Measurements from ENCODE around the gene MEOX2.

Gene MEOX2

DNA sequence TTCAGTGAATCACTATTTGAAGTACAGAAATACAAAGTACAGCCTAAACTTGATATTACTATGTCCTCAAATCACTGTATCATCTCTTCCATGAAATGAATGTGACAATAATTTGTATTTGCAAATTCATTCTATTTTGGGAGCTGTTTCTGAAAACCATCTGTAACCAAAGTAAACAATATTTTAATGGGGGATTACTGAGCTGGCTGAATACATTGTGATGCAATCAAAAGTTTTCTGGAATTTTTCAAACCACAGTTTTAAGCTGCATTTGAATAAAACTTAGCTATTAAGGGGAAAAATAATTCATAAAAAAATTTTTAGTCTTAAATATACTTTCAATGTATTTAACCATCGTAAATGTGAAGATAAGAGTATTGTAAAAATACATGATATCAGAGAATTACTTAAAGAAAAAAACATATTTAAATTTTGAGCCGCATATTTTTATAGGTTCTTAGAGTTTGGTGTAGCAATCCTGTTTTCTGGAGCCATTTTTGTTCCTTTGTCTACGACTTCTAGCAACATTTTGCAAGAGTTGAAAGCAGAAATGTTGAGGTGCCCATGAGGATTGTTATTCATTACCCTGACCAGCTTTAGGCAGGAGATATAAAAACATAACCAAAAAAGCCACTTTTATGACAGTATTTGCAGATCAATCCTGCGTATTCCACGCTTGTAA is 78.8 kb downstream of the MEOX2 start:
- no peak for DNase-seq

GRCh38 chr7:15606561-15606960 is 79.9 kb downstream of the MEOX2 start:
- DNase-seq: no peak

DNA sequence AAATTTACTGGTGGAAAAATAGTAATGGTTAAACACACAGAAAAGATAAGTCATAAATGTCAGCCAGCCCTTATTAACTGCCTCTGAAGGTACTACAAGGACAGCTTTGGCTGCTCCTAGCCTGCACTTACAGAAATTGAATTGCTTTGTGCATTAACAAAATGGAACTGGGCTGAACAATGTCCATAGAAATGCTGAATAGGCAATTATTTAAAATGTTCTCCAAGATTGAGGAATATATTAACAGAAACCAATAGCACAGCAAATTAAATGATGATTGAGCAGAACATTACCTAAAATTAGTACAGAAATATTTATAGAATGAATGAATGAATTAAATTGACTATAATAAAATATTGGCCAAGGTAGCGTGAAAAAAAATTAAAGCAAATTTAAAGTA is 82.3 kb downstream of the MEOX2 start:
- no peak for DNase-seq

DNA sequence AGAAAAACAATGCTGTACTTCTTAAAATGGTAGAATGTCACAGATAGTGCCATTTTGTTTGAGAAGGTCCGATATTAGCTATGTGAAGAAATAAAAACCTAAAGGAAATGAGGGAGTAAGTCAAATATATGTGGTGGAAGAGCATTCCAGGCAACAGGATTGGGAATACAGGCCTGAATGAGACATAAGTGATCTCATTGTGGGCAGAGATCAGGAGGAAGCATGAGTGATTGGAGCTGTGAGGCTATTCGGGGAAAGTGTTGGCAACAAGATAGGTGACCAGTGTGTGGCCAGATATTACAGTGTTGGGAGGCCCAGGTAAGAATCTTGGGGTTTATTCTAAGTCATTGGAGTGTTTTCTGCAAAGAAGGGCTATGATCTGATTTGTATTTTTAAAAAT is 83.4 kb downstream of the MEOX2 start:
- no peak for DNase-seq

DNA sequence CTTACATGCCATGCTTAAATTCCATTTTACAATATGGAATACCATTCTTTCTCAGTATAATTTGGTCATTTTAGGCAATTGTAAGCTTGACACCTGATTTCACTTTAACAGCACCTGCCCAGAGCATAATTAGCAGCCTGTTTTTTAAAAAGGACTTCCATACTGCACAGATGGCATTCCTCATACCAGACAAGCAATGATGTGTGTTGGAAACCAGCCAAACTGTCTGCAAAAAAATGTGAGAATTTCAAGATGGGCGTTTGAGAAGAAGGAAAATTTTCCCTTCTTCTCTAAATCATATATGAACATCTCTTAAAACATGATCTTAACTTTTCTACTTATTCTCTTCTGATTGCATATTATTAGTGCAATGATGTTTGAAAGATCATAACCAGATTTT is 84.2 kb downstream of the MEOX2 start:
- DNase-seq: no peak

DNA sequence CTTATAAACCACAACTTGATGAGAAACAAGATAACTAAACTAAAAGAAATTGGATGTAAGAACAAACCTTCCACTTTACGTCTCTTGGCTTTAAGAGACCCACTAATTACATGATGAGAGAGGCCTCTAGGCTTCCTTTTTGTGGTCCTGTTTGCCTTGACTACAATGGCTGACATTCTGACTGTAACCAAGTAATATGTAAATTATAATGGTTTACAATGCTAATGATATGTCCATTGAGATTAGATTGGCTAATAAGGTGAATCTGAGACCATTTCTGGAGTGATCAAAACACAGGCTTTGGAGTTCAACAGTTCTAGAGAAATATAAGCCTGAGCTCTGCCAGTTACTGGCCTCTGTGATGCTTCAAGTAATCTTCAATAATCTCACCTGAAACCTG is 85.3 kb downstream of the MEOX2 start:
- no peak for DNase-seq

DNA sequence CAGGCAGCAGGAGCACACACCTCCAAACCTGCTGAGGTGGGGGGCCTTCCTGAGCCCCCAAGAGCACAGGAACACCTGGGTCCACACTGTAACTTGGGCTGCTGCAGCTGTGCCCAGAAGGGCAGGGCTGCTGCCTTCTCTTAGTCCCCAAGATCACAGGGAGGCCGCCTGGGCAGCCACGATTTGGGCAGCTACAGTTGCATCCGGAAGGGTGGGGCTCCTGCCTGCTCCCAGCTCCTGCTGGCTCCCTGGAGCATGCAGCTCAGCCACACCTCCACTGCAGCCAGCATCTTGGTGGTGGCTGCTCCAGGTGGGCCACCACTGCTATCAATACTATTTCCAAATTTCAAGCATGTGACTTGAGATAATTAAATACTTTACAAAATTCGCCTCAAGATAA is 86.2 kb downstream of the MEOX2 start:
- no peak for DNase-seq

GRCh38 chr7:15594461-15594860 is 92.0 kb downstream of the MEOX2 start:
- DNase-seq: no peak

GRCh38 chr7:15593382-15593781 is 93.1 kb downstream of the MEOX2 start:
- DNase-seq: no peak

DNA sequence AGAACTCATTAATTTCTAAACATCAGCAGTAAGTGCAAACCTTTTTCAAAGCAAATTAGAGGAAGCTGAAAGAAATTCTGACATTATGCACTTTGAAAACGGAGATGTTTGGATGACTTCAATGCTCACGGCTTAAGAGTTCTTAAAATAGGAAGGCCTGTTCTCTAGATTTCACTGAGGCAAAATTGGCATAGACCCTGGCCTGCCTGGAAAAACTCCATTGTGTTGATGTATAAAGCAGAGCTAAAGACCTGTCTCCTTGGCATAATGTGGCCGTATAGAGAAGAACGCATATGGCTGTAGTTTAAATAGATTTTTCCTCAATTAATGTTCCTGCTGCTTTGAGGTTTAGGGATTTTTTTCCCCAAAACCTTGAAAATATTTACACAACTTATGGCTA is 100.2 kb downstream of the MEOX2 start:
- no peak for DNase-seq

DNA sequence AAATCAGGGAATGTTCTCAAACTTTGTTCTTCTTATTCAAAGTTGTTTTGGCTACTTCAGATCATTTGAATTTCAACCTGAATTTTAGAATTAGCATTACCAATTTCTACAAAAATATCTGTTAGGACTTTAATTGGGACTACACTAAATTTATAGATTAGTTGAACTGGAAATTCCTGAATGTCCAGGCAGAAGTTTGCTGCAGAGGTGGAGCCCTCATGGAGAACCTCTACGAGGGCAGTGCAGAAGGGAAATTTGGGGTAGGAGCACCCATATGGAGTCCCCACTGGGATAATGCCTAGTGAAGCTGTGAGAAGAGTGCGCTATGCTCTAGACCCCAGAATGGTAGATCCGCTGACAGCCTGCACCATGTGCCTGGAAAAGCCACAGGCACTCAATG is 101.9 kb downstream of the MEOX2 start:
- DNase-seq: no peak

DNA sequence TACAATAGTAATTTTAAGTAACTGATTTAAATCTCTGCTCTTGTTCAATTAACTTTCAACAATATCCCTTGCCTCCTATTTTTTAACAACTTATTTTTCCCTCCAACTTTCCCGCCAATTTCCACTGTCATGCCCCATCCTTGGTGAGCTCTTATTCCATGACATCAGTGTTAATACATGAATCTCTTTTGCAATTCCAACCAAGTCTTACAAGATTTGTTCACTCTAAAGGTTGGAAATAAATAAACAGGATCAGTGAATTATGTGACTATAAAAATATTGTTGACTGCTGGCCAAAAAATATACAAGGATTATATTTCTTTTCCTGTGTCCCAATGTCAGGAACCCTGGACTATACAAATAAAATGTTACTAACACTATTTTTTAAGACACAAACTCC is 103.7 kb downstream of the MEOX2 start:
- DNase-seq: no peak

- DNase-seq: no peak
Measured at GRCh38 chr7:15581352-15581951, 105.0 kb downstream of the MEOX2 start.

- DNase-seq: no peak
Measured at GRCh38 chr7:15580604-15581351, 105.7 kb downstream of the MEOX2 start.

GRCh38 chr7:15577600-15577999 is 108.9 kb downstream of the MEOX2 start:
- DNase-seq: no peak

DNA sequence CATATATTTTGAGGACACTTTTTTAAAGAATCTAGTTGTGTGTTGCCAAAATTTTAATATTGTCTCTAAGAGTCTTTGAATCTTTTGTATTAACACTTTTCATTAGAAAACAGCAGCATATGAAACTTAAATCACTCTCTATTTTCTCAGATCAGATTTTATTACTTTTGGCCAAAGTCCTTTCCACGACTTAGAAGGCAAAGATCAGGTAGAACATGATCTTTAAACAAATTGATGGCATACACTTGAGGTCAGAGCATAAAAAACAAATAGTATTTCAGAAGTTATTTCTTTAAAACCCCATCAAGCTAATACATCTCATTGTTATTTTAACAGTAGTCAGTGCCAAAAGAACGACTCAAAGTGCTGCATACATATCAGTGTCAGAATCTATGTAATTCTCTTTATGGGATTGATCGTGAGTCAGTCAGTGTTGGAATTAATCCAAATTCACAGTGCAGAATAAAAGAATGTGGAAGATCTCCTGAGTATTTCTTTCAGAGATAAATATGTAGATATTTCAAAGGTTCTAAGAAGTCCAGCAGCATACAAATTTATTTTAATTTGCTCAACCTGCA is 115.1 kb downstream of the MEOX2 start:
- DNase-seq: no peak

DNA sequence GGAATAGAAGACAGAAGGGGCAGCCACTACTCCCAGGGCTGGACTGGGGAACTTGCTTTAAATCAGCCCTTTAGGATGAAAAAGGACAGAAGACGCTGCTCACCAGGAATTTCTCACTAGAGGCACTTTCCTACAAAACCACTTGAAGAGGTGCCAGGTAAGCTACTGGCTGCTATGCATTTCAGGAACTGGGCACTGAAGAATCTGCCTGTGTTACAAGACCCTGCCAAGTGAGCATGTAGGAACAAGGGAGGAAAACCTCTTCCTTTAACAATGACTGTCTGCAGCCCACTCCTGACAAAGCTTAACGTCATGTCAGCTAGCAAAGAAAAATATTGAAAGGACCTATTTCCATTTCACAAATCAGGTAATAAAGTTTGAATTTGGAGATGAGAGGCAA is 118.8 kb downstream of the MEOX2 start:
- no peak for DNase-seq

- DNase-seq: no peak
Measured at GRCh38 chr7:15567036-15567435, 119.4 kb downstream of the MEOX2 start.

GRCh38 chr7:15566476-15566875 is 120.0 kb downstream of the MEOX2 start:
- DNase-seq: no peak

DNA sequence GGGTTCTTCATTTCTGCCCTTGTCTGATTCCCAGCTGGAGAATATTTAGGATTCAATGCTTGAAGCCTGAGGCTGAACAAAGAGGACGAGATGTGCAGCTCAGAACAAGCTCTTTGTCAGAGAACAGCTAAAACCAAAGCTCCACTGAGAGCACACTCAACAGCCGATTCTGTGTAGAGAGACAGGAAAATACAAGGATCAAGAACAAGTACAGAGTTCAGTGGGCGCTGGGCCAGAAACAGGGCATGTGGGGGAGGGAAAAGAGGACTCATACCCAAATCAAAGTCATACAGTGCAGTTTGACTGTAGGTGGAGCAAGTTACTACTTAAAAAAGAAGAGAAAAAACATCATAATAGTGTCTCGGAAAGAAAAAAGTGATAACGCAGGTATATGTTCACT is 124.6 kb downstream of the MEOX2 start, which contains the start of gene AGMO:
AGMO (minus strand) TSS at position 181 of the 400 bp plus-strand sequence.
- DNase-seq: no peak
